ENCODE results near the gene SMC5. TPM values are rescaled to one million over a fixed set of nuclear protein-coding genes. Genes with fewer than 3 reads are reported as not detected.

Gene SMC5
- total RNA-seq, 1 experiment from 2014 or later: 7.7 TPM

GRCh38 chr9:70255486-70255885 lies 3.3 kb upstream of the SMC5 start:
- no peaks in the 10 kb centered on the region for H3K4me1 ChIP-seq
- H3K4me3 Mint-ChIP-seq (ENCODE audit: unreplicated experiment): no peak overlapping the region
- no peaks in the 10 kb centered on the region for H3K27me3 ChIP-seq (replicated peaks; ENCODE audit: control insufficient read depth, insufficient read depth, low read length)
- H3K27ac Mint-ChIP-seq (ENCODE audit: unreplicated experiment): no peak overlapping the region
- no peak for TF ChIP-seq CTCF (IDR thresholded peaks at IDR 0.05; ENCODE audit: insufficient read depth in 1 of 2, low read depth in 1 of 2, low read length in 1 of 2, severe bottlenecking in 1 of 2, unreplicated experiment in 1 of 2)
- H3K4me1 Mint-ChIP-seq (ENCODE audit: low read depth, unreplicated experiment): no peaks in the 10 kb centered on the region
- ChIA-PET CTCF (no interaction called here), POLR2A (no interaction called here)
- no peak overlapping the region for H3K4me3 ChIP-seq (ENCODE audit: low read depth, low read length)
- H3K9me3 ChIP-seq: no peaks in the 10 kb centered on the region
- H3K9me3 Mint-ChIP-seq (ENCODE audit: unreplicated experiment): no peaks in the 10 kb centered on the region
- H3K36me3 ChIP-seq (ENCODE audit: control insufficient read depth, insufficient read depth, low read length): no peaks in the 10 kb centered on the region
- H3K36me3 Mint-ChIP-seq (ENCODE audit: insufficient read depth, unreplicated experiment): peaks cover 12% of the 10 kb centered on the region
- no TSS peak for BruUV-seq (replicated peaks)
- DNase-seq: no peak
- no peaks in the 10 kb centered on the region for H3K27me3 Mint-ChIP-seq (ENCODE audit: insufficient read depth, unreplicated experiment)
- intact Hi-C loops (cut with micrococcal nuclease; ENCODE audit: unreplicated experiment): no loop called here

- Histone ChIP-seq H3K36me3 (ENCODE audit: control insufficient read depth, insufficient read depth, low read length) (no peaks in the 10 kb centered on the region), H3K4me1 (no peaks in the 10 kb centered on the region), H3K27me3 (replicated peaks; ENCODE audit: control insufficient read depth, insufficient read depth, low read length) (no peaks in the 10 kb centered on the region), H3K9me3 (no peaks in the 10 kb centered on the region), H3K4me3 (ENCODE audit: low read depth, low read length) (peak overlapping the region; percentile 10; the same call in 1 of the 2 replicates)
- H3K27ac Mint-ChIP-seq (ENCODE audit: unreplicated experiment): peak overlapping the region; percentile 45
- intact Hi-C loops (cut with micrococcal nuclease; ENCODE audit: unreplicated experiment): no loop called here
- no peaks in the 10 kb centered on the region for H3K27me3 Mint-ChIP-seq (ENCODE audit: insufficient read depth, unreplicated experiment)
- ChIA-PET CTCF (no interaction called here), POLR2A (no interaction called here)
- TF ChIP-seq CTCF (IDR thresholded peaks at IDR 0.05; ENCODE audit: insufficient read depth in 1 of 2, low read depth in 1 of 2, low read length in 1 of 2, severe bottlenecking in 1 of 2, unreplicated experiment in 1 of 2): no peak
- H3K4me1 Mint-ChIP-seq (ENCODE audit: low read depth, unreplicated experiment): peaks cover 3% of the 10 kb centered on the region
- H3K9me3 Mint-ChIP-seq (ENCODE audit: unreplicated experiment): no peaks in the 10 kb centered on the region
- H3K36me3 Mint-ChIP-seq (ENCODE audit: insufficient read depth, unreplicated experiment): peaks cover 15% of the 10 kb centered on the region
- H3K4me3 Mint-ChIP-seq (ENCODE audit: unreplicated experiment): peak overlapping the region; percentile 49
- BruUV-seq (replicated peaks): no TSS peak
- no peak for DNase-seq
Observed at GRCh38 chr9:70256123-70256551, 2.6 kb upstream of the SMC5 start.

- Histone ChIP-seq H3K4me1 (no peaks in the 10 kb centered on the region), H3K9me3 (no peaks in the 10 kb centered on the region), H3K36me3 (ENCODE audit: control insufficient read depth, insufficient read depth, low read length) (no peaks in the 10 kb centered on the region), H3K27me3 (replicated peaks; ENCODE audit: control insufficient read depth, insufficient read depth, low read length) (no peaks in the 10 kb centered on the region), H3K4me3 (ENCODE audit: low read depth, low read length) (peak overlapping the region; percentile 54)
- Mint-ChIP-seq H3K9me3 (ENCODE audit: unreplicated experiment) (no peaks in the 10 kb centered on the region), H3K4me3 (ENCODE audit: unreplicated experiment) (peak overlapping the region; percentile 89), H3K27me3 (ENCODE audit: insufficient read depth, unreplicated experiment) (no peaks in the 10 kb centered on the region), H3K36me3 (ENCODE audit: insufficient read depth, unreplicated experiment) (peaks cover 26% of the 10 kb centered on the region), H3K27ac (ENCODE audit: unreplicated experiment) (peak overlapping the region; percentile 94), H3K4me1 (ENCODE audit: low read depth, unreplicated experiment) (peaks cover 8% of the 10 kb centered on the region)
- no TSS peak for BruUV-seq (replicated peaks)
- POLR2A ChIA-PET: no interaction called here
- intact Hi-C loops (cut with micrococcal nuclease; ENCODE audit: unreplicated experiment): no loop called here
- TF ChIP-seq CTCF (IDR thresholded peaks at IDR 0.05; ENCODE audit: insufficient read depth in 1 of 2, low read depth in 1 of 2, low read length in 1 of 2, severe bottlenecking in 1 of 2, unreplicated experiment in 1 of 2): no peak
- CTCF ChIA-PET: no interaction called here
- DNase-seq: no peak
Observed at GRCh38 chr9:70257502-70257901, 1.3 kb upstream of the SMC5 start.

Data from Caco-2 (cell line).